CD4-positive, alpha-beta T cell (primary cell): ENCODE data around the gene URB1. TPM values are rescaled to one million over a fixed set of nuclear protein-coding genes. Genes with fewer than 3 reads are reported as not detected.

Experiments used
- ATAC-seq: fragments of 200-7000 bp; cut with Tn5 transposase; one replicate; pipeline ENCODE4 v1.10.0; 2022; ENCODE audit warnings: mild to moderate bottlenecking; ENCODE audit not compliant: poor library complexity
- CTCF ChIA-PET: fragments of 350-600 bp; sonication (Branson Sonifier 250); formaldehyde crosslinking; loops from one replicate; lab custom pipeline; 2021; ENCODE audit warnings: antibody characterized with exemption, inconsistent platforms; lab: Charles Lee
- POLR2A ChIA-PET: fragments of 350-600 bp; sonication (Branson Sonifier 250); formaldehyde crosslinking; loops from one replicate; lab custom pipeline; 2021; ENCODE audit warnings: antibody characterized with exemption, inconsistent platforms; lab: Charles Lee
- DNase-seq, 14 experiments: peaks; one replicate each; pipeline ENCODE4 v3.0.0-alpha.2; 2013 to 2020; ENCODE audit warnings: mixed read lengths in 2 of 14
- H3K27ac ChIP-seq, 2 donors: one replicate each; pipeline versions ENCODE4 v1.5.1 to v1.7.0; 2013; ENCODE audit warnings: low read length in 2 of 2, low read depth in 1 of 2, mild to moderate bottlenecking in 1 of 2
- H3K27me3 ChIP-seq, 2 experiments: 1 replicate in 1 of 2; 2 replicates in 1 of 2; pipeline versions ENCODE4 v1.6.1 to v1.7.0; 2013; ENCODE audit warnings: low read length in 2 of 2, control low read depth in 1 of 2, mild to moderate bottlenecking in 1 of 2, moderate library complexity in 1 of 2; ENCODE audit not compliant: insufficient read depth in 2 of 2, control insufficient read depth in 1 of 2
- H3K36me3 ChIP-seq: one replicate; pipeline ENCODE4 v1.6.1; 2013; ENCODE audit warnings: low read length, control low read depth; ENCODE audit not compliant: insufficient read depth
- H3K4me1 ChIP-seq: one replicate; pipeline ENCODE4 v1.6.1; 2013; ENCODE audit warnings: low read length, control low read depth; ENCODE audit not compliant: insufficient read depth
- H3K4me3 ChIP-seq: one replicate; pipeline ENCODE4 v1.5.1; 2013; ENCODE audit warnings: mild to moderate bottlenecking, low read length, moderate library complexity
- H3K9me3 ChIP-seq, 2 experiments: 1 replicate in 1 of 2; 2 replicates in 1 of 2; pipeline versions ENCODE4 v1.6.1 to v1.7.0; 2013; ENCODE audit warnings: low read length in 2 of 2, mild to moderate bottlenecking in 2 of 2, control low read depth in 1 of 2, moderate library complexity in 1 of 2; ENCODE audit not compliant: control insufficient read depth in 1 of 2, insufficient read depth in 1 of 2
- H3K27ac Mint-ChIP-seq: one replicate; pipeline ENCODE4 v1.8.0; 2020; ENCODE audit warnings: mixed read lengths
- H3K27me3 Mint-ChIP-seq: one replicate; pipeline ENCODE4 v1.8.0; 2021; ENCODE audit warnings: mixed read lengths
- H3K36me3 Mint-ChIP-seq: one replicate; pipeline ENCODE4 v1.8.0; 2021; ENCODE audit warnings: low read depth, mixed read lengths
- H3K4me1 Mint-ChIP-seq: one replicate; pipeline ENCODE4 v1.8.0; 2021; ENCODE audit warnings: low read depth, mixed read lengths
- H3K4me3 Mint-ChIP-seq: one replicate; pipeline ENCODE4 v1.8.0; 2020; ENCODE audit warnings: mild to moderate bottlenecking, mixed read lengths
- H3K9me3 Mint-ChIP-seq: one replicate; pipeline ENCODE4 v1.8.0; 2020; ENCODE audit warnings: mixed read lengths
- intact Hi-C, 2 experiments: fragments of 100-400 bp; cut with DNase I in 1 of 2; cut with micrococcal nuclease in 1 of 2; formaldehyde crosslinking; loops; one replicate each; pipeline versions ENCODE4 v1.15.1 to v1.9.0; 2023 to 2025; cut with DNase I, micrococcal nuclease
- total RNA-seq, 174 experiments: library from RNA in 2 of 174; stranded (reverse) in 2 of 174; gene quantifications; one replicate each; pipeline ENCODE4 v1.2.3 and lab custom pipeline; 2021 to 2026
- TF ChIP-seq, protein P1 (sequence below): fragments of 200-600 bp; IDR thresholded peaks from one replicate; pipeline ENCODE4 v1.8.0; 2022; ENCODE audit warnings: antibody characterized with exemption, mild to moderate bottlenecking

URB1 gene
- total RNA-seq, 2 experiments from 2014 or later: 5.4 to 5.7 TPM

DNA sequence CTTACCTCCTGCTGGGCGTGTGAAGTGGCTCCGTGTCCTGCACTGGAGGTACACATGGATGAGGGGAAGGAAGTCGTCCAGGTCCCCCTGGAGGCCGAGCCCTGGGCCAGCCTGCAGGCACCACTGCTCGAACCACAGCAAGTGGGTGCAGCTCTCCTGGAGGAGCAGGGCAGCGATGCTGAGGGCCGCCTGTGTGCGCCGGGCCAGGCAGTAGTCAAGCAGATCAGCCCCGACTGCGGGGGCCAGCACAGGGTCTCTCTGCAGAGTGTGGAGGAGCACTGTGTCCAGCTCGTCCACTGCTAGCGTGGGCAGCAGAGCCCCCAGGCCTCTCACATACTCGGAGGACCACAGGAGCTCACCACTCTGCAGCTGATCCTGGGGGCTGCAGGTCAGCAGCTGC lies 45.9 kb downstream of the URB1 start:
- no peak for DNase-seq
- peaks cover 99% of the 10 kb centered on the region for H3K36me3 ChIP-seq
- ChIA-PET POLR2A (no interaction called here), CTCF (no interaction called here)
- no peaks in the 10 kb centered on the region for H3K27me3 Mint-ChIP-seq
- no peaks in the 10 kb centered on the region for H3K27me3 ChIP-seq
- H3K36me3 Mint-ChIP-seq: peaks cover 97% of the 10 kb centered on the region
- no peaks in the 10 kb centered on the region for H3K4me1 Mint-ChIP-seq
- peaks cover 15 to 23% of the 10 kb centered on the region in 2 experiments for H3K9me3 ChIP-seq
- TF ChIP-seq, protein P1, sequence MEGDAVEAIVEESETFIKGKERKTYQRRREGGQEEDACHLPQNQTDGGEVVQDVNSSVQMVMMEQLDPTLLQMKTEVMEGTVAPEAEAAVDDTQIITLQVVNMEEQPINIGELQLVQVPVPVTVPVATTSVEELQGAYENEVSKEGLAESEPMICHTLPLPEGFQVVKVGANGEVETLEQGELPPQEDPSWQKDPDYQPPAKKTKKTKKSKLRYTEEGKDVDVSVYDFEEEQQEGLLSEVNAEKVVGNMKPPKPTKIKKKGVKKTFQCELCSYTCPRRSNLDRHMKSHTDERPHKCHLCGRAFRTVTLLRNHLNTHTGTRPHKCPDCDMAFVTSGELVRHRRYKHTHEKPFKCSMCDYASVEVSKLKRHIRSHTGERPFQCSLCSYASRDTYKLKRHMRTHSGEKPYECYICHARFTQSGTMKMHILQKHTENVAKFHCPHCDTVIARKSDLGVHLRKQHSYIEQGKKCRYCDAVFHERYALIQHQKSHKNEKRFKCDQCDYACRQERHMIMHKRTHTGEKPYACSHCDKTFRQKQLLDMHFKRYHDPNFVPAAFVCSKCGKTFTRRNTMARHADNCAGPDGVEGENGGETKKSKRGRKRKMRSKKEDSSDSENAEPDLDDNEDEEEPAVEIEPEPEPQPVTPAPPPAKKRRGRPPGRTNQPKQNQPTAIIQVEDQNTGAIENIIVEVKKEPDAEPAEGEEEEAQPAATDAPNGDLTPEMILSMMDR: no peak
- peaks cover 2% of the 10 kb centered on the region for H3K9me3 Mint-ChIP-seq
- H3K4me3 Mint-ChIP-seq: no peak overlapping the region
- ATAC-seq: no peak
- no peak overlapping the region for H3K27ac ChIP-seq
- no peak overlapping the region for H3K27ac Mint-ChIP-seq
- intact Hi-C loops: no loop called here
- no peak overlapping the region for H3K4me3 ChIP-seq
- H3K4me1 ChIP-seq: no peaks in the 10 kb centered on the region

- H3K27me3 ChIP-seq: no peaks in the 10 kb centered on the region
- Mint-ChIP-seq H3K4me3 (no peak overlapping the region), H3K36me3 (peaks cover 94% of the 10 kb centered on the region), H3K27me3 (no peaks in the 10 kb centered on the region), H3K4me1 (no peaks in the 10 kb centered on the region), H3K9me3 (peaks cover 2% of the 10 kb centered on the region), H3K27ac (no peak overlapping the region)
- POLR2A ChIA-PET: no interaction called here
- no peak overlapping the region for H3K27ac ChIP-seq
- H3K36me3 ChIP-seq: peaks cover 79% of the 10 kb centered on the region
- H3K9me3 ChIP-seq: peaks cover 9 to 15% of the 10 kb centered on the region in 2 experiments
- CTCF ChIA-PET: no interaction called here
- DNase-seq (no peak), ATAC-seq (no peak)
- no peak overlapping the region for H3K4me3 ChIP-seq
- intact Hi-C loops: no loop called here
- H3K4me1 ChIP-seq: no peaks in the 10 kb centered on the region
- TF ChIP-seq, protein P1: no peak
Observed at GRCh38 chr21:32340863-32341848, 51.7 kb downstream of the URB1 start.

GRCh38 chr21:32338209-32338921 lies 54.4 kb downstream of the URB1 start:
- intact Hi-C loops: no loop called here
- H3K36me3 Mint-ChIP-seq: peaks cover 94% of the 10 kb centered on the region
- ATAC-seq (no peak), DNase-seq (no peak)
- H3K27me3 Mint-ChIP-seq: no peaks in the 10 kb centered on the region
- TF ChIP-seq, protein P1: no peak
- Histone ChIP-seq H3K4me3 (no peak overlapping the region), H3K27ac (no peak overlapping the region), H3K9me3 (no peaks in the 10 kb centered on the region), H3K36me3 (peaks cover 68% of the 10 kb centered on the region), H3K4me1 (no peaks in the 10 kb centered on the region), H3K27me3 (no peaks in the 10 kb centered on the region)
- H3K27ac Mint-ChIP-seq: no peak overlapping the region
- ChIA-PET CTCF (no interaction called here), POLR2A (no interaction called here)
- no peak overlapping the region for H3K4me3 Mint-ChIP-seq
- no peaks in the 10 kb centered on the region for H3K4me1 Mint-ChIP-seq
- no peaks in the 10 kb centered on the region for H3K9me3 Mint-ChIP-seq
